AG10803 (cell line): ENCODE measurements around the gene SLCO2A1.

ENCODE experiments used
- DNase-seq: peaks from one replicate; pipeline ENCODE4 v3.0.0; 2010; ENCODE audit warnings: low read depth
- H3K4me3 ChIP-seq: 2 replicates; pipeline ENCODE4 v1.5.1; 2011; ENCODE audit warnings: mild to moderate bottlenecking, low read length, control low read depth
- TF ChIP-seq, protein P1 (sequence below): conservative IDR thresholded peaks from 2 replicates; pipeline ENCODE4 v1.5.1; 2011; ENCODE audit warnings: mild to moderate bottlenecking, low read length, control low read depth, inconsistent platforms

The SLCO2A1 gene

DNA sequence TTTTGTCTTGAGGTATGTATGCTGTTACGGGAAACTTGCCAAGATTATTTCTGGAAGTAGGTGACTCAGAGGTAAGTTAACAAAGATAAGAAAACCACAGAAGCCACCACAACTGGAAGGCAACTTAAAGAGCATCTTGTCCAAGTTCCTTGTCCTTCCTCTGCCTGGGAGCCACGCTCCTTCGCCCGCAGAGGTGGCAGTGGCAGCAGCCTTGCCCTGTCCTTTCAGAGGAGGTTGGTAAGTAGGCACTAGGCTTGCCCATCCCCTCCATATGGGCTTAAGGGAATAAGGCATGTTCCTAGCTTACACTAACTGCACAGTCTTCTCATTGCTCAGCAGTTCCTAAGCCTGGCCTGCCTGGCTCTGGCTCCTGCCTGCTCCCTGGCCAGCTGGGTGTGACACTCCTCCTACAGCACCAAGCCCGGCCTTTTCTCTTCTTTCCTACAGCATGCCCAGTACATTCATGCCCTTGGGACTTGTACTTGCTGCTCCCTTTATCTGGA is 86.0 kb downstream of the SLCO2A1 start:
- no peak overlapping the region for H3K4me3 ChIP-seq
- TF ChIP-seq, protein P1, sequence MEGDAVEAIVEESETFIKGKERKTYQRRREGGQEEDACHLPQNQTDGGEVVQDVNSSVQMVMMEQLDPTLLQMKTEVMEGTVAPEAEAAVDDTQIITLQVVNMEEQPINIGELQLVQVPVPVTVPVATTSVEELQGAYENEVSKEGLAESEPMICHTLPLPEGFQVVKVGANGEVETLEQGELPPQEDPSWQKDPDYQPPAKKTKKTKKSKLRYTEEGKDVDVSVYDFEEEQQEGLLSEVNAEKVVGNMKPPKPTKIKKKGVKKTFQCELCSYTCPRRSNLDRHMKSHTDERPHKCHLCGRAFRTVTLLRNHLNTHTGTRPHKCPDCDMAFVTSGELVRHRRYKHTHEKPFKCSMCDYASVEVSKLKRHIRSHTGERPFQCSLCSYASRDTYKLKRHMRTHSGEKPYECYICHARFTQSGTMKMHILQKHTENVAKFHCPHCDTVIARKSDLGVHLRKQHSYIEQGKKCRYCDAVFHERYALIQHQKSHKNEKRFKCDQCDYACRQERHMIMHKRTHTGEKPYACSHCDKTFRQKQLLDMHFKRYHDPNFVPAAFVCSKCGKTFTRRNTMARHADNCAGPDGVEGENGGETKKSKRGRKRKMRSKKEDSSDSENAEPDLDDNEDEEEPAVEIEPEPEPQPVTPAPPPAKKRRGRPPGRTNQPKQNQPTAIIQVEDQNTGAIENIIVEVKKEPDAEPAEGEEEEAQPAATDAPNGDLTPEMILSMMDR = no peak
- DNase-seq = peak; percentile 78

DNA sequence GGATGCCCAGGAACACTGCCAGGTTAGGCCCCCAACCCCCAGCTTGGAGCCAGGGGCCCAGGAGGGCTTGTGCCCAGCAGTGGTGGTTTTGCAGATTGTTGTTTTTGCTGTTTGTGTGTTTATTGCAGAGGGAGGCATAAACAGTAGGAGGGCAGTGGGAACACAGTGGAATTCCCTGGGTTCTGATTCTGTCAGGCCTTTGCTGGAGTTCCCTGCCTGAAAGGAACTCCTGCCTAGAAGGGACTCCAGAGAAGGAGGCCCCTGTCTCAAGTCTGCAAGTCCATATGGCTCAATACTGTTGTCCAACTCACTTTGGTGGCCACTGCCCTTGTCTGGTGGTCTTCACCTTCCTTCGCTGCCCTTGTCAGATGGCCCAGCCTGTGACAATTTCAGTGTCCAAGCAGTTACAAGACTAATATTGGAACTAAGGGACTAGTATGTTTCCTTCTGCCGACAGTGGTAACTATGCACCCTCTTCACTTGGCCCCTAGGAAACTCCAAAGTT is 86.6 kb downstream of the SLCO2A1 start:
- TF ChIP-seq, protein P1 = no peak
- H3K4me3 ChIP-seq = no peak overlapping the region
- no peak for DNase-seq

DNA sequence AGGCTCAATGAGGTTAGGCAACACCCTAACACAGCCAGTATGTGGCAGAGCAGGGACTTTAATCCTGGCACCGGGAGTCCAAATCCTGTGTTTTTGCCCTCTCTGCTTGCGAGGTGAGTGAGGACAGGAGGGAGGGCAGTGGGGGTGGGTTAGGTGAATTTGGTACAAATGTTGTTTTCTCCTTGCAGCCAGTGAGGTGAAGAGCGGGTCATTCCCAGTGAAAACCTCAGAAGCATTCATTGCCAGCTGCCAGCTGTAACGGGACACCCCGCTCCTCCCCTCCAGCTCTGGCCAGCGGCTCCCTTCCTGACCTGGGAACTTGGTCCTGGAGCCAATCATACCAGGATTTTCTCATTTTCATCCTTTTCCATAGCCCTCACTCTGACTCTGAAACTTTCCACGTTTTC is 88.3 kb downstream of the SLCO2A1 start:
- peak; percentile 47 for DNase-seq
- TF ChIP-seq, protein P1 = no peak
- H3K4me3 ChIP-seq = no peak overlapping the region

DNA sequence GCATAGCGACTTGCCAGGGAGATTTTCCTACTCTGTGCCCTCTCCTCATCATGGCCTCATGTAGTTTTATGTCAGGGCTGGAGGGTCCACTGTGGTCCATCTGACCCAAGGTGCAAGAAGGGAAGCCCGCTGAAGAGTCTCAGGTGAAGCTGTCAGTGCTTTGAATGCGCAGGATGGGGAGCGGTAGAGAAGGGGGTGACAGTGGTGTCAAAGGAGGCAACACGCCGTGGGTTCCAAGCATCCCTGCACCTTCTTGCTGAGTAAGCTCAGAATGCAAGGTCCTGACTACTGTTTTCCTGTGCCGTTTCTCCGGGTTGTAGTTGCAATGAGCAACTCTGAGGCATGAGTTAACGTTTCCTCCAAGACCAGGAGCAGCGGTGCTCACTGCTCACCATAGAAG is 89.2 kb downstream of the SLCO2A1 start:
- H3K4me3 ChIP-seq = no peak overlapping the region
- DNase-seq = no peak
- TF ChIP-seq, protein P1 = no peak

DNA sequence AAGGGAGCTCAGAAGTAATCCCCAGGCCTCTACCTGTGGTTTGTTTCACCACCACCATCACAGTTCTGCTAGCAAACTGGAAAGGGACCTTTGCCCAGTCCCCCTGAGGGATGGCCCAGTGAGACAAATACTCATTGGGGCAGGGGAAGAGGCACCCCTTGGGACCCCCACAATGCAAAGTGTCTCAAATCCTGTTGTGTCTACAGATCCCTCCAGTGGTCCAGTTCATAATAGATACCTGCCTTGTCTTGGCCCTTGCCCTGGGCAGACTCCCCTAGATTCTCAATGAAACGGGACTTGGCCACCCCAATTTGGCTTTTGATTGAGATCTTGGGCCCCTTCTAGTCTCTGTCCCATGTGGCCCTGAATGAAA is 90.3 kb downstream of the SLCO2A1 start:
- no peak for DNase-seq
- no peak overlapping the region for H3K4me3 ChIP-seq
- TF ChIP-seq, protein P1 = no peak

DNA sequence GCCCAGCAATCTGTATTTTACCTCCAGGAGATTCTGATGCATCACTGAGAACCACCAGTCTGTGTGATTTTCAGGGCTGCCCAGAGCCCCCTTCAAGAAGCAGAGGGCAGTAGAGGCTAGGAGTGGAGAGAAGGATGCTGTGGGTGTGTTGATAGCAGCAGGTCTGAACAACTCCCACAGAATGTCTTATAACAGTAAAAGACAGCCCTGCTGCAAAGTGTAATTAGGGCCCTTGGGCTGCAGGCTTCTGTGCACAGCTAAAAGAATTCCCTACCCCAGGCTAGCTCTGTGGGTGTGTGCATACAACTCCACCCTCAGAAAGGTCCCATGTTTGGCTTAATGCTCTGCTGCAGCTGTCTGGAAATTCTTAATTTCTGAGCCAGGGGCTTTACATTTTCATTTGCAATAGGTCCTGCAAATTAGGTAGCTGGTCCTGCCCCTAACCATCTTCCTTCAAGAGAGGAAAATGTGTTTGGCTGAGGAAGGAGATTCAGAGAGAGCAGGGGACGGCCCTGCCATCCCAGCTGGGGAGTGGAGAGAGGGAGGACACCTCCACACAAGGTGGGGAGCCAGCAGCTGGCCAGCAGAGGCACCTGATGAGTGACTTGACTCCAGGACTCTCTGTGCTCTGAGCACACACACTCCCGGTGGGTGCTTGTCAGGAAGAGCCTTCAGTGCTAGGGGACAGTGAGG is 90.8 kb downstream of the SLCO2A1 start:
- no peak for DNase-seq
- TF ChIP-seq, protein P1 = no peak
- H3K4me3 ChIP-seq = no peak overlapping the region

DNA sequence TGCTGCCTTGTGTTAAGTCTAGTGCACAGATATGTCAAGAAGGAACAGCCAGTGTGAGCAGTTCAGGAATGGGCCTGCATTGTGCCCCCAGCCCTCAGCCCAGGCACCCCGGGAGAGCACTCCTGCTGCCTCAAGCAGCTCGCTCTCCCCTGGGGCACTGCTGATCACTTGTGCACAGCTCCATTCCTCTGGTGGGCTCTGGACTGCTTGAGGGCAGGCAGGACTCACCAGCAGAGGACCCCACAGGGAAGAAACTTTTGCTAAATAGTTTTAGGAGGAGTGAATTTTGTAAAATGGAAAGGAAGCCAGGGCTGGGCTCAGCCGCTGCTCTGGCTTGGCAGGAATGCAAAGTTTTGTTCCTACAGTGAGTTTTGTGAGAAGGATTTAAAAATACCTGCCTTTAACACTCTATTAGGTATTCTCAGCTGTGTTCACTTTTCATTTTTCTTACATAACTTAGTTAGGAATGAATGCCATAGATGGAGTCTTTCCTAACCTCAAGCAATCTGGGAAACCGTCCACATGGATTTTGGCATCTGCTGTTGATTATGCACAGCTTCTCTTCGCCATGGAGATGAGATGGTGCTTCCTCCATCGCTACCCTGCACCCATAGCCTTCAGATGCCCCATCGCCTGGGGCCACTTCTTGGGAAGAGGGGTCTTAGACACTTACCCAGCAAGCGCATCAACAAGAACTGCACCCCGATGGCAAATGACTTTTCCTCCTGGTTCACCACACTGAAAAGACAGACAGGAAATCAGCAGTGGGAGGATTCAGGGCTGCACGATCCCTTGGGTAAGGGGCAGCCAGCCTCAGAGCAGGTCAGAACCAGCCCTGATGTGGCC is 91.7 kb downstream of the SLCO2A1 start:
- H3K4me3 ChIP-seq = no peak overlapping the region
- DNase-seq = peak; percentile 95
- TF ChIP-seq, protein P1 = peak; percentile 33
